Heart left ventricle (tissue), 16 donors: ENCODE measurements around the gene ATG14. TPM values are rescaled to one million over a fixed set of nuclear protein-coding genes. Genes with fewer than 3 reads are reported as not detected.

Experiments
- ATAC-seq, 4 donors: fragments of 200-7000 bp; cut with Tn5 transposase; one replicate each; pipeline ENCODE4 v1.9.1; 2020 to 2022; ENCODE audit warnings: moderate library complexity in 4 of 4, mild to moderate bottlenecking in 3 of 4, moderate number of reproducible peaks in 1 of 4
- DNase-seq, 5 donors: peaks; one replicate each; pipeline ENCODE4 v3.0.0-alpha.2; 2020
- H3K27ac ChIP-seq, 12 donors: fragments of 200-600 bp; sonication (generic) in 4 of 12; one replicate each; pipeline versions ENCODE4 v1.5.0 to v1.8.0; 2016 to 2022; ENCODE audit warnings: mild to moderate bottlenecking in 2 of 12
- H3K27me3 ChIP-seq, 9 donors: fragments of 200-600 bp; sonication (generic) in 2 of 9; one replicate each; pipeline versions ENCODE4 v1.5.1 to v1.8.0; 2016 to 2022; ENCODE audit warnings: mild to moderate bottlenecking in 3 of 9
- H3K36me3 ChIP-seq, 9 donors: fragments of 200-600 bp; sonication (generic) in 2 of 9; one replicate each; pipeline versions ENCODE4 v1.5.0 to v1.8.0; 2018 to 2022; ENCODE audit warnings: mild to moderate bottlenecking in 2 of 9
- H3K4me1 ChIP-seq, 12 donors: fragments of 200-600 bp; sonication (generic) in 4 of 12; one replicate each; pipeline versions ENCODE4 v1.5.0 to v1.8.0; 2016 to 2022; ENCODE audit warnings: mild to moderate bottlenecking in 3 of 12
- H3K4me3 ChIP-seq, 12 donors: fragments of 200-600 bp; sonication (generic) in 4 of 12; one replicate each; pipeline versions ENCODE4 v1.5.0 to v1.8.0; 2017 to 2022; ENCODE audit warnings: mild to moderate bottlenecking in 9 of 12, moderate library complexity in 4 of 12
- H3K9me3 ChIP-seq, 12 donors: fragments of 200-600 bp; sonication (generic) in 4 of 12; one replicate each; pipeline versions ENCODE4 v1.5.0 to v1.8.0; 2016 to 2022; ENCODE audit warnings: mild to moderate bottlenecking in 1 of 12
- POLR2A ChIP-seq, 2 donors: fragments of 450-650 bp; IDR thresholded peaks; one replicate each; pipeline ENCODE4 v1.6.1; 2017; ENCODE audit warnings: antibody characterized with exemption in 2 of 2, mild to moderate bottlenecking in 2 of 2, moderate library complexity in 2 of 2
- WGBS, 4 donors: extraction: QIAGEN DNeasy Blood & Tissue Kit in 2 of 4; methylation state at CpG; one replicate each; pipeline versions ENCODE4 v1.1.5 to v1.1.7; 2013 to 2018; 5-methylcytosine and 5-hydroxymethylcytosine counted together
- intact Hi-C, 10 donors: fragments of 100-400 bp; cut with DNase I; formaldehyde crosslinking; loops; one replicate each; pipeline versions ENCODE4 v1.11.1 to v1.14.2; 2022
- polyA plus RNA-seq, 2 donors: library from polyadenylated mRNA; stranded (reverse); fragments of 200-250 nt; gene quantifications; one replicate each; pipeline ENCODE4 v1.2.3, GENCODE V29; 2013
- total RNA-seq, 9 donors: library from RNA; depleted of rRNA in 2 of 9; stranded (reverse); fragments of >200 nt in 2 of 9; fragmentation: NEBNext Ultra II Directional in 3 of 9; extraction: Animal tissue kit (Norgen Biotek cat#: 25700) in 3 of 9; gene quantifications; one replicate each; pipeline versions ENCODE4 v1.1.0 to v1.2.4, GENCODE V29; 2016 to 2023
- TF ChIP-seq, protein P1 (sequence below), 12 donors: fragments of 200-600 bp; sonication (generic) in 4 of 12; IDR thresholded peaks; one replicate each; pipeline versions ENCODE4 v1.5.0 to v1.8.0; 2018 to 2022; ENCODE audit warnings: antibody characterized with exemption in 12 of 12, mild to moderate bottlenecking in 5 of 12
- donor health status: ischemic (EF 13 %, LVEDD 7.1; RV severe dilation, severe dysfunction).
- donor health status: healthy with polysubstance abuse.
- donor health status: DM: no; HTN: yes; CAD: no.
- donor health status: DM: no; HTN: no; CAD: no.
- donor health status: ischemic (EF 25% LVEDD 6.9; RV normal size, moderate dysfunction).
- donor health status: ischemic (EF 25% LVEDD 5.7; RV mildly dilated, moderate dysfunction).
- donor health status: healthy.
- donor health status: DM: yes; HTN: yes; CAD: no.
- donor health status: ischemic (EF 35%, LVEDD 5.7; RV mildly dilated, moderate dysfunction).
- donor health status: nonischemic (EF 11% LVEDD 7.7; RV severe dilation, severe dysfunction).
- donor health status: DM: yes; HTN: yes; CAD: no.
- donor health status: PGD.
- donor health status: ischemic (EF 29% LVEDD 5.4; RV normal size, mild dysfunction).
- donor health status: nonischemic (EF 23%, LVEDD 6.1; RV moderate dilation, normal function).

The ATG14 gene
- total and polyA plus RNA-seq, 11 donors = 5.9 to 16.2 (median 12.5) TPM

DNA sequence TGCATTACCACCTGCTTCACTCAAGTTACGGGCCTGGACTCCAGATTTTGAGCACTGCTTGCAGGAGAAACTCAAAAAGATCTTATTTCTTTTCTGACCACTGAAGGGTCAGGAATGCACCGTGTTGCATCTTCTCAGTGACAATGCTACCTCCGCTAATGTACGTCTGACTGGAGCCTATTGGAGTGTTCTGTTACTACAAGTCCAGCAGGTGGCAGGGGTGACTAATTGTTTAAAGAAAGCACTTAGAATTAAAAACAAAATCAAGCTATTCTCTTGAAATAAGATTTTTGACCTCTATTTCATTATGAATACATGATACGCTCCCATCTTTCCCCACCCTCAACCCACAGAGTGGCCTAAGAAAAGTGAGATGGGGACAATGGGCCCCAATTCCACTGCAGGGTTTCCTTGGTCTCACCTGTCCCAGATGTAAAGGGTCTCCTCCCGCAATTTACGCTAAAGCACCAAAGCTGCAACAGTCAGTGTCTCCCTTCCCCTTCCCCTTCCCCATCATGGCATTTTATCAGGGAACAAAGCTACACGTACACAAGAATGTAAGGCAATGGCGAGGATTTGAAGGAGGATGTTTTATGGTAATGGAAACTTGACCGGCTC is 26.5 kb upstream of the ATG14 start:
- DNase-seq (no peak), ATAC-seq (peak in 3 of 4 donors; percentile 57 to 66 (median 57))
- no peaks in the 10 kb centered on the region for H3K4me1 ChIP-seq
- H3K36me3 ChIP-seq = no peaks in the 10 kb centered on the region
- TF ChIP-seq, protein P1, sequence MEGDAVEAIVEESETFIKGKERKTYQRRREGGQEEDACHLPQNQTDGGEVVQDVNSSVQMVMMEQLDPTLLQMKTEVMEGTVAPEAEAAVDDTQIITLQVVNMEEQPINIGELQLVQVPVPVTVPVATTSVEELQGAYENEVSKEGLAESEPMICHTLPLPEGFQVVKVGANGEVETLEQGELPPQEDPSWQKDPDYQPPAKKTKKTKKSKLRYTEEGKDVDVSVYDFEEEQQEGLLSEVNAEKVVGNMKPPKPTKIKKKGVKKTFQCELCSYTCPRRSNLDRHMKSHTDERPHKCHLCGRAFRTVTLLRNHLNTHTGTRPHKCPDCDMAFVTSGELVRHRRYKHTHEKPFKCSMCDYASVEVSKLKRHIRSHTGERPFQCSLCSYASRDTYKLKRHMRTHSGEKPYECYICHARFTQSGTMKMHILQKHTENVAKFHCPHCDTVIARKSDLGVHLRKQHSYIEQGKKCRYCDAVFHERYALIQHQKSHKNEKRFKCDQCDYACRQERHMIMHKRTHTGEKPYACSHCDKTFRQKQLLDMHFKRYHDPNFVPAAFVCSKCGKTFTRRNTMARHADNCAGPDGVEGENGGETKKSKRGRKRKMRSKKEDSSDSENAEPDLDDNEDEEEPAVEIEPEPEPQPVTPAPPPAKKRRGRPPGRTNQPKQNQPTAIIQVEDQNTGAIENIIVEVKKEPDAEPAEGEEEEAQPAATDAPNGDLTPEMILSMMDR (IDR thresholded peaks at IDR 0.05) = peak; percentile 22 to 65 (median 46)
- TF ChIP-seq POLR2A (IDR thresholded peaks at IDR 0.05) = no peak
- intact Hi-C loops = loop anchor here in 4 of 10 donors (5.0 to 10.0 kb wide), 3 partner anchors 1034 to 1039 kb away; no protein-coding TSS in a partner anchor
- H3K9me3 ChIP-seq = no peaks in the 10 kb centered on the region
- H3K27me3 ChIP-seq = peaks cover 0 to 17% (median 0%) of the 10 kb centered on the region in 9 donors
- H3K27ac ChIP-seq = no peak overlapping the region
- 48 to 52% (median 51%) methylated on average over 10 of the region's 10 CpGs for WGBS, 4 donors
- H3K4me3 ChIP-seq = no peak overlapping the region

DNA sequence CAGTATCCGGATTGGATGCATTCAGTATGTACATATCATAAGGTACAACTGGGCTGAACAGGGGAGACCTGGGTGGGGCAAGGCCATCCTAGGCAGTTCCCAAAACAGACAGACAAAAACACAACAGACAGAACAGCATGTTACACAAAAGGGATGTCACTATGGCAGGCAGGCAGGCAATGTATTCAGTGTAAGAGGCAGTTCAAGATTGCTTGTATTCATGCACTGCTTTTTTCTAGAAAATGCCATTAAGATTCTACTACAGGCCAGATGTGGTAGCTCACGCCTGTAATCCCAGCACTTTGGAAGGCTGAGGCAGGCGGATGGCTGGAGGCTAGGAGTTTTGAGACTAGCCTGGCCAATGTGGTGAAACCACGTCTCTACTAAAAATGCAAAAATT is 25.3 kb upstream of the ATG14 start:
- WGBS, 4 donors = 74 to 89% (median 87%) methylated on average over 4 of the region's 4 CpGs

DNA sequence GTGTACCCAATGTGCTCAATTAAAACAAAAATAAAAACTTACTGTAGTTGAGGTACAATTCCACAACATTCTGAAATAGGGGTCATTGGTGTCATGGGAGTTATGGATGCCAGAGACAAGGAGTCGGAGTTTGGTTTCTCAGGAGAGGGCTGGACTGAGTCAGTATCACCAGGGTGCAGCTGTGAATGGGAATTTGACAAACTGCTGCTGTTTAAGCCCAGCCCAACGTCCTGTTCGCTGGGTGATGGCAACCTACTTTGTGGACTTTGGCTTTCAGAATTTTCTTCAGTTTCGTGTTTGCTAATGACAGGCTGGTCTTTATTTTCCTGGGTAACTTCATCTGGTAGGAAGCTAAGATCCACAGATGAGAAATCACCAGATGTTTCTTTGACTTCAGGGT is 24.9 kb upstream of the ATG14 start:
- Histone ChIP-seq H3K27ac (no peak overlapping the region), H3K4me3 (no peak overlapping the region), H3K9me3 (no peaks in the 10 kb centered on the region), H3K27me3 (peaks cover 0 to 17% (median 0%) of the 10 kb centered on the region in 9 donors), H3K36me3 (no peaks in the 10 kb centered on the region), H3K4me1 (no peaks in the 10 kb centered on the region)
- intact Hi-C loops = loop anchor here in 4 of 10 donors (5.0 to 10.0 kb wide), 3 partner anchors 1036 to 1041 kb away; no protein-coding TSS in a partner anchor
- DNase-seq = no peak
- TF ChIP-seq, protein P1 (IDR thresholded peaks at IDR 0.05) = no peak
- no peak for TF ChIP-seq POLR2A (IDR thresholded peaks at IDR 0.05)
- whole genome bisulfite sequencing, 4 donors = 58 to 60% (median 58%) methylated on average over 4 of the region's 4 CpGs
- ATAC-seq = no peak

More for the DNA sequence above, 25.3 kb upstream of the ATG14 start:
- TF ChIP-seq, protein P1 (IDR thresholded peaks at IDR 0.05) = no peak
- no peak for TF ChIP-seq POLR2A (IDR thresholded peaks at IDR 0.05)
- DNase-seq (no peak), ATAC-seq (no peak)
- H3K9me3 ChIP-seq = no peaks in the 10 kb centered on the region
- H3K4me1 ChIP-seq = no peaks in the 10 kb centered on the region
- intact Hi-C loops = loop anchor here in 4 of 10 donors (5.0 to 10.0 kb wide), 3 partner anchors 1035 to 1040 kb away; no protein-coding TSS in a partner anchor
- H3K36me3 ChIP-seq = no peaks in the 10 kb centered on the region
- H3K4me3 ChIP-seq = no peak overlapping the region
- peaks cover 0 to 17% (median 0%) of the 10 kb centered on the region in 9 donors for H3K27me3 ChIP-seq
- H3K27ac ChIP-seq = no peak overlapping the region

DNA sequence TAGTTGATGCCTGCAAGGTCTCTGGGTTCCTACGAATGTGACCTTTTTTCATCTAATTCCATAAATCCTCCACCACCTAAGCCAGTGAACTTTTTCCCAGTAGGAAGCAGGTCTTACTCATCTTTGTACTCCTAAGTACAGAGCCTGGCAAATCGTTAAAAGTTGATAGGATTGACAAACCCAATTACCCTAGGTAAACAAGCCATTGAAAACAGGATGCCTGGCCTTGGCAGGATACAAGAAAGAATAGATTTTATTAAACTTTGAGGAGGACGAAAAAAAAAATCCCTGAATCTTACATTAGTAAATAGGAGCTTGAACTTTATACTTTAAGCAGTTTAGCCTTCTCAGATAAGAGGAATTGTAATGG is 23.2 kb upstream of the ATG14 start:
- WGBS, 4 donors = 55 to 64% (median 61%) methylated on average over 3 of the region's 3 CpGs
- H3K9me3 ChIP-seq = no peaks in the 10 kb centered on the region

More for the DNA sequence above, 23.2 kb upstream of the ATG14 start:
- no peak for ATAC-seq
- TF ChIP-seq, protein P1 (IDR thresholded peaks at IDR 0.05) = no peak
- no peak for TF ChIP-seq POLR2A (IDR thresholded peaks at IDR 0.05)
- H3K4me1 ChIP-seq = peaks cover 0 to 2% (median 0%) of the 10 kb centered on the region in 12 donors
- no peak for DNase-seq
- no peak overlapping the region for H3K4me3 ChIP-seq
- intact Hi-C loops = loop anchor here in 8 of 10 donors (5.0 to 10.0 kb wide), 6 partner anchors 162 to 1043 kb away; partner anchors contain the start of gene FBXO34 (in 1 of the 8)
- H3K27me3 ChIP-seq = peaks cover 0 to 13% (median 0%) of the 10 kb centered on the region in 9 donors
- no peak overlapping the region for H3K27ac ChIP-seq
- H3K36me3 ChIP-seq = no peaks in the 10 kb centered on the region
